NB4 (cell line): ENCODE measurements around the gene PCCA.

Source experiments
- CTCF ChIP-seq: IDR thresholded peaks from one replicate; pipeline ENCODE4 v1.5.1; 2012; ENCODE audit warnings: low read depth, low read length
- MAX ChIP-seq: IDR thresholded peaks from 2 replicates; pipeline ENCODE4 v1.6.1; 2011; ENCODE audit warnings: low read depth, low read length
- MYC ChIP-seq: IDR thresholded peaks from 2 replicates; pipeline ENCODE4 v1.6.1; 2011; ENCODE audit warnings: low read depth, low read length
- POLR2A ChIP-seq: IDR thresholded peaks from 2 replicates; pipeline ENCODE4 v1.6.1; 2011; ENCODE audit warnings: mild to moderate bottlenecking; ENCODE audit not compliant: insufficient read length; ENCODE audit errors: extremely low read depth

GRCh38 chr13:100552755-100553154 is 463.9 kb downstream of the PCCA start:
- no peak for TF ChIP-seq POLR2A
- TF ChIP-seq CTCF: no peak
- no peak for TF ChIP-seq MAX
- no peak for TF ChIP-seq MYC
